Right ventricle myocardium inferior (tissue), 1 donor: ENCODE data around the gene CNTF. TPM values are rescaled to one million over a fixed set of nuclear protein-coding genes. Genes with fewer than 3 reads are reported as not detected.

Experiments
- ATAC-seq: fragments of 200-7000 bp; cut with Tn5 transposase; one replicate; pipeline ENCODE4 v1.9.1; 2020; ENCODE audit warnings: mild to moderate bottlenecking, moderate library complexity
- DNase-seq: peaks from one replicate; pipeline ENCODE4 v3.0.0; 2021; ENCODE audit errors: missing footprints
- intact Hi-C: fragments of 100-400 bp; cut with DNase I; formaldehyde crosslinking; loops from one replicate; pipeline ENCODE4 v1.11.0; 2022
- total RNA-seq: library from RNA; stranded (reverse); fragmentation: NEBNext Ultra II Directional; extraction: Animal tissue kit (Norgen Biotek cat#: 25700); gene quantifications from one replicate; pipeline ENCODE4 v1.2.1, GENCODE V29; 2021
- donor health status: DM: no; HTN: yes; CAD: no; lungs with severe emphysema.

CNTF gene
- total RNA-seq, 1 donor from 2014 or later = 0.70 TPM

- DNase-seq (no peak), ATAC-seq (no peak)
- intact Hi-C loops = no loop called here
Observed at GRCh38 chr11:58596621-58597020, 25.8 kb upstream of the CNTF start.

DNA sequence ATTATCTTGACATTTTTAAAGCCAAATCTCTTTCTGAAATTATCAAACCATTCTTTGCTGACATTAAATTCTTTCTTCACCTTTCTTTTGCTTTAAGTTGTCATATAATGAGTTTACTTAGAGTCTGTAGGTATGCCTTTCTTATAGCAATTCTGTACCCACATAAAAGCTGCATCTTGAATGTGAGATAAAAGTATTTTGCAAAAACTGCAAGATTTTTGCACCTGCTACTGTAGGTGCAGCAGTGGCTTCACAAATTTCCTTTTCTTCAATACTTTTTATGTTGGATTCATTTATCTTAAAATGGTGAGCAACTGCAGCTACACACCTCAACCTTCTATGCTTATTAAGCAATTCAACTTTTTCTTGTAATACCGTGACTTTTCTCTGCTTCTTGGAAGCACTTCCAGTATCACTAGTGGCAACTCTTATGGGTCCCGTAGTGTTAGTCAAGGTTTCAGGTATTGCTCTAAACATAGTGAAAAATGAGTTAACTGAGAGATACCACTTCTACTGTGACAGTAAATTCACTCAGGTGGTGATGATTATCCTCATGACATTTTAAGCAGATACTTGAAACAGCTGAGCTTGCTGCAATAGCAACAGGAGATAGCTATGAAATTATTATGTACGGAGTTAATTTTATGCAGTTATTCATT lies 24.9 kb upstream of the CNTF start:
- no peak for ATAC-seq
- DNase-seq = no peak
- intact Hi-C loops = no loop called here

DNA sequence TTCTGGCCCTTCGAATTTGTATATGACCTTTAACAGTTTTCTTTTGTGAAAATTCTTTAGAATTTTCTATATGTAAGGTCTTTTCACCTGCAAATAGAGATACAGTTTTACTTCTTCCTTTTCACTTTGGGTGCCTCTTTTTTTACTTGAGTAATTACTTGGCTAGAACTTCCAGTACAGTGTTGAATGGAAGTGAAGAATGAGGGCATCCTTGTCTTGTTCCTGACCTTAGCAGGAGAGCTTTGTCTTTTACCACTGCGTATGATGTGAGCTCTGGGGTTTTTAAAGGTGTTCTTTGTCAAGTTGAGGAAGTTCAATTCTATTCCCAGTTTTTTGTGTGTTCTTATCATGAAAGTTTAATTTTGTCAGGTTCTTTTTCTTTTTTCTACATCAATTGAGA lies 22.0 kb upstream of the CNTF start:
- ATAC-seq (no peak), DNase-seq (no peak)
- intact Hi-C loops = no loop called here

DNA sequence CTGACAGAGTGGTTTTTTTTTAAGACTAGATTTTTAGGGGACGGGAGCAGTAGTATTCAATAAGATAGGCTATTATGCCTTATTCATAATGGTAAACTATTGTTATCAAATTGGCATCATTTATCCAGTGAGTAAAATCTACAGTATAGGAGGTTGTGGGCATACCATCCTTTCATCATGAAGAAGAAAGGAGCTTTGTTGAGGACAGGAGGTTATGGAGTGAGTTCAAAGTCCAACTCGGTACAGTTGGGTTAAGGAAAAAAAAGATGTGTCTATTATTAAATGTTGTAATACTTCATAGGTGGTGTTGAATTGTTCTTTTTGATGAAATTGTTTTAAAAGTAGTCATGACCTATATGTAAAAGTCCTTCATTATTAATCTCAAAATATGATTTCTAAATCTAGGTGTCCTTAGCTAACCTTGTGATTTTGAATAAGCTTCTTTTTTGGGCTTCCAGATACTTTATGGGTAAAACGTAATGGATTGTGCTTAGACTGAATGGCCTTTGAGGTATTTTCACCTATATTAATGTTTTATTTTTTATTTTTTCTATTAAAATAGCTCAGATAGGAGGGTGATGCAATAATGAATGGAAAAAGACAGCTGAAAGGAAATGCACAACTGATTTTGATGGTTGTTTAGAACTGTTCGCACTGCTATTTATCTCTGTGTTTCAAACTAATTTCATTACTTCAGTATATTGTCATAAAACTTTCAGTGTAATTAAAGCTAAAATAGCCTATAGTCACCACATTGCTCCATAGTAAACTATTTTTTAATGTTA lies 15.3 kb upstream of the CNTF start:
- intact Hi-C loops = no loop called here
- ATAC-seq = no peak
- DNase-seq = no peak

DNA sequence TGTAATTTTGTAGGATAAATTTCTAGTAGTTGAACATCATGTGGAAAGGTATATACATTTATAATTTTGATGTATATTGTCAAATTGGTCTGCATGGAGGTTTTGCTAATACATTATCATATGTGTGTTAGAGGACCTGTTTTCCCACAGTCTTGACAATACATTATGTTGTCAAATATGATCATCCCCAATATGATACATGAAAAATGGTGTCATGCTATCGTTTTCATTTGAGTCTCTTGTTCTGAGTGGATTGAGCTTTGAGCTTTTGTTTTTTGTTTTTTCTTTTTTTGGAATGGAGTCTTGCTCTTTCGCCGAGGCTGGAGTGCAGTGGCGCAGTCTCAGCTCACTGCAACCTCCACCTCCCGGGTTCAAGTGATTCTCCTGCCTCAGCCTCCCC lies 14.1 kb upstream of the CNTF start:
- no peak for DNase-seq
- intact Hi-C loops = no loop called here
- no peak for ATAC-seq

GRCh38 chr11:58609723-58610122 lies 12.7 kb upstream of the CNTF start:
- DNase-seq = no peak
- intact Hi-C loops = no loop called here
- no peak for ATAC-seq

- no peak for ATAC-seq
Observed at GRCh38 chr11:58613228-58613627, 9.2 kb upstream of the CNTF start.

GRCh38 chr11:58615559-58615958 lies 6.9 kb upstream of the CNTF start:
- intact Hi-C loops = no loop called here
- ATAC-seq (no peak), DNase-seq (no peak)

More at GRCh38 chr11:58613228-58613627, 9.2 kb upstream of the CNTF start:
- intact Hi-C loops = no loop called here
- no peak for DNase-seq

- intact Hi-C loops = no loop called here
- no peak for DNase-seq
- peak; percentile 79 for ATAC-seq
Observed at GRCh38 chr11:58616594-58616993, 5.9 kb upstream of the CNTF start.

DNA sequence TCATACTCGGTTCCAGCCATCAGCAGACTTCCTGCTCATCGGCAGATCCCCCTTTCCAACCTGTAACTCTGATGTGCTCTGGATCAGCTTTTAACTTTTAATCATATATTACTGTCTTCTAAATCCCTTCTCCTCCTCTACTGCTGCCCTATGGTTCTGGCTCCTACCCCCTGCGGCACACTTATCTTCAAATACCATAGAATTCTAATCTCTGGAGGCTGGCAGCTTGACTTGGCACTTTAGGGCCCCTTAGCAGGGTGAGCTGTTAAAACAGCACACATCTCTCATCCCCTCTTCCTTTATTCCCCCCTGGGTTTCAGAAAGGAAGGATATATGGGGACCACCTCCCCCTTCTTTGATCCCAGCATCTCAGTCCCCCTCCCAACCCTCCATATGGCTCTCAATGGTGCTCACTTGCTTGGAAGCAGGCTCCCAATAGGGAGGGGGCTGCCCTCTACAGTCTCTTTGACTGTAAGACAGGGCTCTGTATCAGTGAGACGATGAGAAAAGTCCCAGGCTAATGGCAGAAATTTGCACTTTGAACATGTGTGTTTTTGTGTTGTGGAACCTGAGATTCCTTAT lies 4.4 kb upstream of the CNTF start:
- intact Hi-C loops = no loop called here
- DNase-seq = no peak
- no peak for ATAC-seq

DNA sequence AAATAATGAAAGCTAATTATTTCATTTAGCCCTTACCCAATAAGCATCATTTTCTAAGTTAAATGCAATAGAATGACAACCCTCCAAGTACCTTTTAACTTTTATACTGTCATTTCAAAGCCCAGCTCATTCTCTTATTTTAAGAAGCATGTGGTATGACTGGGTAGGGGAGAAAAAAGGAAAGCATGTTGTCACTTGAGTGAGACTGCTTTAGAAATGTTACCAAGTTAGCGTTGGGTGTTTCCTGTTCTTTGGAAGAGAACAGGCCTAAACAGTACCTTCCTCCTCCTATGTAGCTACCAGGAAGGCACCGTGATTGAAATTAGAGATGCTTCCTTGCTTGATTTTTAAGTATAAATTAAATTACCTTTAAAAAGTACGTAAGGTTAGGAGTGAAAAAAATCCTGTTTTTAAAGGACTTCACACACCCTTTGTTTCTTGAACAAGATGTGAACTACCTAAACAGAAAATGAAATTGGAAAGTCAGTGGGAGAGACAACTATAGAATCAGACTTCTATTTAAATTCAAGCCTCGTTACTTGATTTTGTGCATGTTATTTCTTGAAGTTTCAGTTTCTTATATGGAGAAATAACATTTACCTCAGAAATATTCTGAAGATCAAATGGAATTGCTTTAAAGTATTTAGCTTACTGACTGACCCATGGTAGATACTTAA lies 741 bp upstream of the CNTF start:
- intact Hi-C loops = no loop called here
- ATAC-seq = no peak
- DNase-seq = no peak

DNA sequence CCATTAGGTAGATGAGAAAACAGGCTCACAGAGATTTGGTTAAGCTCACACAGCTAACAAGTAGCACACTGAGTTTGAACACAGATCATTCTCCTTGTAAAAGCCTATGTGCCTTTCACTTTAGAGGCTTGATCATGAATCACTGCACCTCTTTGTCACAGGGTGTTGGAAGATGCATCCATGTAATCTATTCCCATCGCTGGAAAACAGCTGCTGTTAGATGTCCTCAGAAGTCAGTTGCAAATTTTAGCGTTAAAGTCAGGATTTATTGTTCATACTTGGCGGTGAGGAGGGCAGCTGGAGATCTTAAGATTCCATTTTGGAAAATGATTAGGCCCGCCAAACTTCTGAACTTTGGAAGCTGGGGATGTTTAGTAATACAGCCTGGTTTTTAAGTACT lies 2.6 kb downstream of the CNTF start:
- intact Hi-C loops = loop anchor here (5.0 kb wide), 1 partner anchor 48 kb away; the partner anchor contains the start of genes LPXN and ZFP91
- ATAC-seq (no peak), DNase-seq (no peak)

DNA sequence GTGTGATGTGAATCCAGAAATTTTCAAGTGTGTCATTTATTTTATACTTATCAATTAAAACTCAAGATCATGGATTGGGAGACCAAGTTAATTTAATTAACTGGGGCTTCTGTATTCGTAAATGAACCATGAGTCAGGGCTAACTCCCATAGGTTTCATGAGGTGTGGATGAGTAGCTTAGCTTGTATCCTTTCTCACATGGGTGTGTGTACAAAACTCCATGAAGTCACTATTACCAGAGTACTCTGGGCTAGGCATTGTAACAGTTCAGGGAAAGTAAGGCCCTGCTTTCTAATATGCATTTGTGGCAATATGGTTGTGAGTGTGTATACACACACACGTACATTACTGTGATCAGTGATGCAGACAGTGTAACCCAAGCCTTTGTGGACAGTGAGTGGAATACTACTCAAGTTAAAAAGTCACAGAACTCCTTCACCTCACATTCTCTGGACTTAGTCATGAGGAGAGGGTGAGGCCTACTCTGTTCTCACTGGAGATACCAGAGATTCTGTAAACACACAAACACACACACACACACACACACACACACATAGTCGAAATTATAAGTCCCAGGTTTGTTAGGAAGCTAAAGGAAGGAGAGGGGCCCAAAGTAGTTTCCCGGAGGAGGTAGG lies 3.5 kb downstream of the CNTF start:
- ATAC-seq (no peak), DNase-seq (no peak)
- intact Hi-C loops = loop anchor here (5.0 kb wide), 1 partner anchor 49 kb away; the partner anchor contains the start of genes LPXN and ZFP91

GRCh38 chr11:58626934-58627483 lies 4.5 kb downstream of the CNTF start:
- ATAC-seq = no peak
- intact Hi-C loops = loop anchor here (5.0 kb wide), 1 partner anchor 50 kb away; the partner anchor contains the start of genes LPXN and ZFP91

GRCh38 chr11:58628446-58628845 lies 6.0 kb downstream of the CNTF start:
- ATAC-seq (peak; percentile 61), DNase-seq (no peak)
- intact Hi-C loops = loop anchor here (5.0 kb wide), 1 partner anchor 51 kb away; the partner anchor contains the start of genes LPXN and ZFP91

More at GRCh38 chr11:58626934-58627483, 4.5 kb downstream of the CNTF start:
- DNase-seq = no peak

GRCh38 chr11:58629857-58630256 lies 7.4 kb downstream of the CNTF start:
- ATAC-seq = peak; percentile 37
- DNase-seq = no peak

DNA sequence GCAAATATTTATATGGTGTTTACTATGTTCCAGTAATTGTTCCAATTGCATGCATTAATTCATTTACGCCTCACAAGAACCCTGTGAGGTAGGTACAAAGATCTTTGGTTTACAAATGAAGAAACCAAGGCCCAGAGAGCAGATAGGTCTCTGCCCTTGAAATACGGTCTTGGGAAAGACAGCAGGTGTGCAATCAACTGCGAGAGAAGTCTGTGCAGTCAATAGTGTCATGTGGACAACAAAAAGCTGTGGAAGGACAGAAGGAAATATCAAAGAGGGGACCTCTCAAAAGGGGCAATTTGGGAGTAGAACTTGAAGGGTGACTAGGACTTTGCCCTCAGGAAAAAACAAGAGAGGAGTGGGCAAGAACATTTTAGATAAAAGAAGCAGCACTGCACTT lies 8.9 kb downstream of the CNTF start:
- intact Hi-C loops = no loop called here
- no peak for ATAC-seq

More at GRCh38 chr11:58629857-58630256, 7.4 kb downstream of the CNTF start:
- intact Hi-C loops = loop anchor here (5.0 kb wide), 1 partner anchor 53 kb away; the partner anchor contains the start of genes LPXN and ZFP91

GRCh38 chr11:58632510-58632909 lies 10.0 kb downstream of the CNTF start:
- intact Hi-C loops = no loop called here
- ATAC-seq (no peak), DNase-seq (no peak)

More for the DNA sequence above, 8.9 kb downstream of the CNTF start:
- no peak for DNase-seq
